Measurements from ENCODE around the gene EXOC3L4. TPM values are rescaled to one million over a fixed set of nuclear protein-coding genes. Genes with fewer than 3 reads are reported as not detected.

Gene EXOC3L4
- total RNA-seq, 1 donor from 2014 or later: not detected

DNA sequence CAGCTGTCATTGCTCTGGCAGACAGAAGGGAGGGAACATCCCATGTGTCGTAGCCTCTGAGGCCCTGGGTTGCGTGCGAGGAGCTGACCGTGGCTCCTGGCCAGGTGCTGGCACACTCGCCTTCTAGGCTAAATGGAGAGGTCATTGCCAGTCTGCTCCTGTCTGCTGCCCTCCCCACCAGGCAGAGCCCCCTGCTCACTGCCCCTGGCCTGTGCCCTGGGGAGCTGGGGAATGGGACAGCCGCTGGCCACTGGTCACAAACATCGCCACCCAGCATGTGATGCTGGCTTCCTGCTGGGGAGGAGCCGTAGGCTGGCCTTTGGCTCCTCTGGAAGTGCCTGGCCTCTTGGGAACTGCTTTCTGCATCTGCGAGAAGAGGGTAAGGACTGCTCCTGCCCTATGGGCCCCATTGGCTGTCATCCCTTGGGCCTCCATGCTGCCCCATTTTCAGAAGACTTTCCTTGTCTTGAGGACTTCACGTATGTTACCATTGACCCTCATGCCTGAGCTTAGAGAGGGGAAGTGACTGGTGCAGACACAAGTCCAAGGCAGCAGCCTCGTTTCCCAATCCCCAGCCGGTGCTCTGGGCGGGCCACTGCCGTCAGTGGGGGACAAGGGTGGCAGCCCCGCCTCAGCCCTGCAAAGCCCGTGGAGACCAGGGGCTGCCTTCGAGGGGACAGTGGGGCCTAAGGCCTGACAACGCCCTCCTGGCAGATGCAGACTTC, 26.8 kb downstream of the EXOC3L4 start:
- Mint-ChIP-seq H3K4me1 (peaks cover 14% of the 10 kb centered on the region), H3K27ac (no peak overlapping the region), H3K36me3 (ENCODE audit: low read depth) (no peaks in the 10 kb centered on the region), H3K9me3 (no peaks in the 10 kb centered on the region), H3K27me3 (peaks cover 24% of the 10 kb centered on the region), H3K4me3 (no peak overlapping the region)
- intact Hi-C loops (cut with micrococcal nuclease): no loop called here
- no peak for TF ChIP-seq CTCF (IDR thresholded peaks at IDR 0.05)
- DNase-seq: no peak
- CTCF ChIA-PET: no interaction called here
- POLR2A ChIA-PET: no interaction called here
- no peak for ATAC-seq (ENCODE audit: low read depth)

DNA sequence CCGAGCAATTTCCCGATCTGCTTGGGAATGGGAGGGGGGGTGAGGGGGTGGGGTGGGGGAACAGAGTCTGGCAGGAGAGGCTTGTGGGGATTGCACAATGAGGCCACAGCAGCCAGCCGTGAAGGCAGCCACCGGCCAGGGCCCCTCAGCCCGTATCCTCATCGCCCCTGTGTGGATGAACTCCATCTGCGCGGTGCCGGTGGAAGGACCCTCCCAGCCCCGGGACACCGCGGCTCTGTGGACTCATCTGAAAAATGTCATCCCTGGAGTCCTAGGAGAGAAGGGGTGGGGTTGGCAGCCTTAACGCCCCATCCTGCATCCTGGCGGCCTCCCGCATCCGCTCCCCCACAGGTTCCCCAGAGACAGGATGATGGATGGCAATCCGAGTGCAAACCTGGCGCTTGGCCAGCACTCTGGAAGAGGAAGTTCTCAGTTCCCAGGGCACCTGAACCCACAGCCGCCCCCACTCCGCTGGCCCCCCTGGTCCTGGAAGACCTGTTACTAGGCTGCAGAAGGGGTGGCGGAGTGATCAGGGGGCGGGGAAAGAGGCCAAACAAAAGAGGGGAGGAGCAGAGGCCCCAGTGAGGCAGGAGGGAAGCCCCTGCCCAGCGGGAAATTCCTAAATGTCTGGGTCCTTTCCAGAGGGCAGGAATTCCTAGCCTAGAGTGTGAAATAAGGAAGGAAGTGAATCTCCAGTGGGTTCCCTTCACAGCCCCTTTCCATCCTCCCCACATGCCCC, 27.5 kb downstream of the EXOC3L4 start:
- CTCF ChIA-PET: no interaction called here
- TF ChIP-seq CTCF (IDR thresholded peaks at IDR 0.05): no peak
- H3K27ac Mint-ChIP-seq: no peak overlapping the region
- POLR2A ChIA-PET: no interaction called here
- no peaks in the 10 kb centered on the region for H3K36me3 Mint-ChIP-seq (ENCODE audit: low read depth)
- ATAC-seq (ENCODE audit: low read depth) (peak; percentile 32), DNase-seq (no peak)
- H3K9me3 Mint-ChIP-seq: no peaks in the 10 kb centered on the region
- peaks cover 24% of the 10 kb centered on the region for H3K27me3 Mint-ChIP-seq
- intact Hi-C loops (cut with micrococcal nuclease): loop anchor here (2.0 kb wide), 1 partner anchor 17 kb away; no protein-coding TSS in a partner anchor
- H3K4me1 Mint-ChIP-seq: peaks cover 14% of the 10 kb centered on the region
- peak overlapping the region; percentile 2 for H3K4me3 Mint-ChIP-seq

- H3K4me3 Mint-ChIP-seq: no peak overlapping the region
- H3K27ac Mint-ChIP-seq: no peak overlapping the region
- no peak for TF ChIP-seq CTCF (IDR thresholded peaks at IDR 0.05)
- peaks cover 14% of the 10 kb centered on the region for H3K4me1 Mint-ChIP-seq
- ATAC-seq (ENCODE audit: low read depth) (peak; percentile 12), DNase-seq (no peak)
- H3K9me3 Mint-ChIP-seq: no peaks in the 10 kb centered on the region
- ChIA-PET POLR2A (no interaction called here), CTCF (no interaction called here)
- intact Hi-C loops (cut with micrococcal nuclease): loop anchor here (2.0 kb wide), 1 partner anchor 18 kb away; no protein-coding TSS in a partner anchor
- H3K36me3 Mint-ChIP-seq (ENCODE audit: low read depth): no peaks in the 10 kb centered on the region
- H3K27me3 Mint-ChIP-seq: peaks cover 24% of the 10 kb centered on the region
Measured at GRCh38 chr14:103122585-103122946, 28.0 kb downstream of the EXOC3L4 start.

- H3K27ac Mint-ChIP-seq: no peak within 1 kb of the TSS
- CTCF ChIA-PET: no interaction called here
- DNase-seq (no peak), ATAC-seq (ENCODE audit: low read depth) (peak; percentile 51)
- H3K9me3 Mint-ChIP-seq: no peaks in the 10 kb centered on the region
- peak within 1 kb of the TSS; percentile 44 for H3K4me3 Mint-ChIP-seq
- POLR2A ChIA-PET: no interaction called here
- H3K4me1 Mint-ChIP-seq: peaks cover 14% of the 10 kb centered on the region
- no peak for TF ChIP-seq CTCF (IDR thresholded peaks at IDR 0.05)
- no peaks in the 10 kb centered on the region for H3K36me3 Mint-ChIP-seq (ENCODE audit: low read depth)
- H3K27me3 Mint-ChIP-seq: peaks cover 24% of the 10 kb centered on the region
- intact Hi-C loops (cut with micrococcal nuclease): loop anchor here (2.0 kb wide), 1 partner anchor 18 kb away; no protein-coding TSS in a partner anchor
Measured at GRCh38 chr14:103122947-103123633, 28.6 kb downstream of the EXOC3L4 start, which contains the start of gene TNFAIP2. TNFAIP2 (plus strand) TSS chr14:103123461; CDS start chr14:103126458, 2,997 bp downstream.
